Mesenchymal stem cell (in vitro differentiated cells and primary cell): ENCODE measurements around the gene COX10.

Source experiments
- DNase-seq: peaks from one replicate; pipeline ENCODE4 v3.0.0-alpha.2; 2013
- H2AFZ ChIP-seq: one replicate; pipeline ENCODE4 v1.6.1; 2013; ENCODE audit warnings: low read depth, mild to moderate bottlenecking, control low read depth, inconsistent platforms, low read length, moderate library complexity
- H2AK5ac ChIP-seq: 2 replicates; pipeline ENCODE4 v1.6.1; 2013; ENCODE audit warnings: low read length, moderate library complexity, mild to moderate bottlenecking, inconsistent platforms; ENCODE audit not compliant: severe bottlenecking
- H2BK120ac ChIP-seq: one replicate; pipeline ENCODE4 v1.6.1; 2013; ENCODE audit warnings: low read depth, mild to moderate bottlenecking, inconsistent platforms, low read length, moderate library complexity
- H2BK12ac ChIP-seq, 2 experiments: one replicate each; pipeline ENCODE4 v1.6.1; 2013; ENCODE audit warnings: inconsistent platforms in 2 of 2, low read length in 2 of 2, mild to moderate bottlenecking in 2 of 2, moderate library complexity in 2 of 2, control low read depth in 1 of 2
- H2BK15ac ChIP-seq: one replicate; pipeline ENCODE4 v1.6.1; 2013; ENCODE audit warnings: mild to moderate bottlenecking, low read depth, inconsistent platforms; ENCODE audit not compliant: poor library complexity, severe bottlenecking
- H2BK5ac ChIP-seq: 2 replicates; pipeline ENCODE4 v1.6.1; 2013; ENCODE audit warnings: low read depth, mild to moderate bottlenecking, low read length, control low read depth, inconsistent platforms; ENCODE audit not compliant: poor library complexity, severe bottlenecking
- H3K14ac ChIP-seq, 2 experiments: one replicate each; pipeline ENCODE4 v1.6.1; 2013; ENCODE audit warnings: inconsistent platforms in 2 of 2, low read length in 2 of 2, control low read depth in 1 of 2, mild to moderate bottlenecking in 1 of 2, moderate library complexity in 1 of 2
- H3K18ac ChIP-seq, 2 experiments: one replicate each; pipeline ENCODE4 v1.6.1; 2013; ENCODE audit warnings: inconsistent platforms in 2 of 2, low read length in 2 of 2, control low read depth in 1 of 2, low read depth in 1 of 2, mild to moderate bottlenecking in 1 of 2
- H3K23ac ChIP-seq, 2 experiments: one replicate each; pipeline ENCODE4 v1.6.1; 2013; ENCODE audit warnings: inconsistent platforms in 2 of 2, low read length in 2 of 2, mild to moderate bottlenecking in 2 of 2, moderate library complexity in 2 of 2, control low read depth in 1 of 2
- H3K27ac ChIP-seq: 2 replicates; pipeline ENCODE4 v1.5.1; 2013; ENCODE audit warnings: mild to moderate bottlenecking, moderate library complexity, low read length, control low read depth, inconsistent platforms; ENCODE audit not compliant: poor library complexity, severe bottlenecking
- H3K27me3 ChIP-seq, 2 experiments: 2 replicates each; pipeline versions ENCODE4 v1.6.1 to v1.7.0; 2013; ENCODE audit warnings: low read length in 2 of 2, mild to moderate bottlenecking in 2 of 2, moderate library complexity in 2 of 2, control low read depth in 1 of 2, inconsistent platforms in 1 of 2; ENCODE audit not compliant: control insufficient read depth in 1 of 2, insufficient read depth in 1 of 2
- H3K36me3 ChIP-seq, 2 experiments: 2 replicates each; pipeline versions ENCODE4 v1.6.1 to v1.7.0; 2013; ENCODE audit warnings: low read length in 2 of 2, control low read depth in 1 of 2, inconsistent platforms in 1 of 2, low read depth in 1 of 2, mild to moderate bottlenecking in 1 of 2; ENCODE audit not compliant: insufficient read depth in 2 of 2, control insufficient read depth in 1 of 2
- H3K4ac ChIP-seq, 2 experiments: one replicate each; pipeline ENCODE4 v1.6.1; 2013; ENCODE audit warnings: inconsistent platforms in 2 of 2, low read length in 2 of 2, mild to moderate bottlenecking in 2 of 2, moderate library complexity in 2 of 2, control low read depth in 1 of 2, low read depth in 1 of 2
- H3K4me1 ChIP-seq: 2 replicates; pipeline ENCODE4 v1.6.1; 2013; ENCODE audit warnings: low read depth, low read length, control low read depth; ENCODE audit not compliant: control insufficient read depth, insufficient read depth
- H3K4me2 ChIP-seq: 2 replicates; pipeline ENCODE4 v1.6.1; 2013; ENCODE audit warnings: low read length, mild to moderate bottlenecking, inconsistent platforms; ENCODE audit not compliant: poor library complexity, severe bottlenecking
- H3K4me3 ChIP-seq, 2 experiments: 2 replicates each; pipeline versions ENCODE4 v1.5.1 to v1.7.0; 2013; ENCODE audit warnings: low read length in 2 of 2, mild to moderate bottlenecking in 2 of 2, control low read depth in 1 of 2, low read depth in 1 of 2; ENCODE audit not compliant: insufficient read depth in 1 of 2
- H3K79me1 ChIP-seq: replicated peaks from 2 replicates; pipeline ENCODE4 v1.6.1; 2013; ENCODE audit warnings: mild to moderate bottlenecking, control low read depth, low read length, inconsistent platforms; ENCODE audit not compliant: poor library complexity, severe bottlenecking
- H3K9ac ChIP-seq: 2 replicates; pipeline ENCODE4 v1.7.0; 2013; ENCODE audit warnings: mild to moderate bottlenecking, low read length, moderate library complexity
- H3K9me3 ChIP-seq: 2 replicates; pipeline ENCODE4 v1.7.0; 2013; ENCODE audit warnings: mild to moderate bottlenecking, low read length; ENCODE audit not compliant: control insufficient read depth
- H4K8ac ChIP-seq: one replicate; pipeline ENCODE4 v1.6.1; 2013; ENCODE audit warnings: inconsistent platforms, mild to moderate bottlenecking, low read length, moderate library complexity
- H4K91ac ChIP-seq: one replicate; pipeline ENCODE4 v1.6.1; 2013; ENCODE audit warnings: mild to moderate bottlenecking, low read length, inconsistent platforms
- WGBS: methylation state at CpG from one replicate; pipeline ENCODE4 v1.1.7; 2013; ENCODE audit warnings: mixed read lengths; 5-methylcytosine and 5-hydroxymethylcytosine counted together

The COX10 gene

GRCh38 chr17:14196377-14196997 is 127.2 kb downstream of the COX10 start:
- DNase-seq = no peak
- H3K18ac ChIP-seq = no peak overlapping the region
- no peaks in the 10 kb centered on the region for H3K27me3 ChIP-seq
- no peaks in the 10 kb centered on the region for H3K9me3 ChIP-seq
- H3K4me1 ChIP-seq = no peaks in the 10 kb centered on the region
- no peak overlapping the region for H2BK15ac ChIP-seq
- H3K4me2 ChIP-seq = no peak overlapping the region
- no peak overlapping the region for H2AK5ac ChIP-seq
- WGBS = 98% methylated on average over 2 of the region's 4 CpGs
- H4K8ac ChIP-seq = no peak overlapping the region
- no peak overlapping the region for H3K14ac ChIP-seq
- peaks cover 5% of the 10 kb centered on the region for H3K79me1 ChIP-seq
- no peak overlapping the region for H3K4ac ChIP-seq
- no peak overlapping the region for H4K91ac ChIP-seq
- no peak overlapping the region for H2BK5ac ChIP-seq
- no peak overlapping the region for H2BK12ac ChIP-seq
- H3K4me3 ChIP-seq = no peak overlapping the region
- no peak overlapping the region for H3K9ac ChIP-seq
- H2BK120ac ChIP-seq = no peak overlapping the region
- H3K23ac ChIP-seq = no peak overlapping the region
- no peak overlapping the region for H2AFZ ChIP-seq
- H3K36me3 ChIP-seq = peaks cover 3 to 8% of the 10 kb centered on the region in 2 experiments
- H3K27ac ChIP-seq = no peak overlapping the region

- Histone ChIP-seq H3K9me3 (no peaks in the 10 kb centered on the region), H2BK12ac (no peak overlapping the region), H2BK120ac (no peak overlapping the region), H2BK15ac (no peak overlapping the region), H3K4me1 (no peaks in the 10 kb centered on the region), H2AFZ (no peak overlapping the region), H3K27me3 (no peaks in the 10 kb centered on the region), H3K79me1 (peaks cover 5% of the 10 kb centered on the region), H3K23ac (no peak overlapping the region), H3K4me3 (no peak overlapping the region), H2BK5ac (no peak overlapping the region), H3K14ac (no peak overlapping the region), H3K27ac (no peak overlapping the region), H2AK5ac (no peak overlapping the region), H3K18ac (no peak overlapping the region), H3K4ac (no peak overlapping the region), H4K8ac (no peak overlapping the region), H4K91ac (no peak overlapping the region), H3K4me2 (no peak overlapping the region), H3K36me3 (peaks cover 3 to 8% of the 10 kb centered on the region in 2 experiments), H3K9ac (no peak overlapping the region)
- no peak for DNase-seq
- 100% methylated on average over 2 of the region's 2 CpGs for WGBS
Measured at GRCh38 chr17:14197057-14197456, 127.8 kb downstream of the COX10 start.

DNA sequence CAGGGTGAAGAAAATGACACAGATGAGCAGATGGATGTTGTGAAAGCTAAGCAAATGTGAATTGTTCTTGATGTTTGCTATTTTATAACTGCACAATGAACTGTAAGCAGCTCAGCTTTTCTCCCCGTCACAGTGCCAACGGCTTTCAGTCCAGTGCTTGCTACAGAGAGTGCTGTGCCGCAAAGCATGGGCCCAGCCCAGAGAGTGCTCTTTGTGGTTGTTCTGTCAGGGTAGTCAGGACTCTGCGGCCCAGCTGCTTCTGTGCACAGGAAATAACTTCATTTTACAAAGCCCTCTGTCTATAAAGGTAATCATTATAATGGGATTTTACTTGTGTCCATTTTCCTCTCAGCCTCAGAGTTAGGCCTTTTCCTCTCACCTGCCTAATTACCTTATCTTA is 128.3 kb downstream of the COX10 start:
- H3K79me1 ChIP-seq = peaks cover 5% of the 10 kb centered on the region

GRCh38 chr17:14198013-14198412 is 128.7 kb downstream of the COX10 start:
- H3K79me1 ChIP-seq = peaks cover 5% of the 10 kb centered on the region
- DNase-seq = peak; percentile 37
- WGBS = 22% methylated on average over 3 of the region's 6 CpGs

More for the DNA sequence above, 128.3 kb downstream of the COX10 start:
- no peak overlapping the region for H3K4me2 ChIP-seq
- H3K23ac ChIP-seq = no peak overlapping the region
- H2BK12ac ChIP-seq = peak overlapping the region in 1 of 2 experiments; percentile 15
- H3K14ac ChIP-seq = no peak overlapping the region
- no peak overlapping the region for H3K4ac ChIP-seq
- no peaks in the 10 kb centered on the region for H3K4me1 ChIP-seq
- H3K18ac ChIP-seq = no peak overlapping the region
- no peak overlapping the region for H2BK15ac ChIP-seq
- no peak overlapping the region for H2AK5ac ChIP-seq
- WGBS = 35% methylated on average over 4 of the region's 4 CpGs
- no peak overlapping the region for H2BK120ac ChIP-seq
- DNase-seq = no peak
- H2AFZ ChIP-seq = no peak overlapping the region
- no peak overlapping the region for H4K8ac ChIP-seq
- no peaks in the 10 kb centered on the region for H3K27me3 ChIP-seq
- H3K9me3 ChIP-seq = no peaks in the 10 kb centered on the region
- no peak overlapping the region for H3K27ac ChIP-seq
- no peak overlapping the region for H3K4me3 ChIP-seq
- H2BK5ac ChIP-seq = no peak overlapping the region
- no peak overlapping the region for H3K9ac ChIP-seq
- H3K36me3 ChIP-seq = peaks cover 3 to 5% of the 10 kb centered on the region in 2 experiments
- no peak overlapping the region for H4K91ac ChIP-seq

More at GRCh38 chr17:14198013-14198412, 128.7 kb downstream of the COX10 start:
- no peak overlapping the region for H3K4ac ChIP-seq
- H3K4me2 ChIP-seq = no peak overlapping the region
- no peak overlapping the region for H2AFZ ChIP-seq
- no peak overlapping the region for H3K23ac ChIP-seq
- no peak overlapping the region for H2BK120ac ChIP-seq
- H3K27me3 ChIP-seq = no peaks in the 10 kb centered on the region
- H2BK15ac ChIP-seq = no peak overlapping the region
- no peak overlapping the region for H3K18ac ChIP-seq
- no peak overlapping the region for H3K27ac ChIP-seq
- no peaks in the 10 kb centered on the region for H3K4me1 ChIP-seq
- no peaks in the 10 kb centered on the region for H3K9me3 ChIP-seq
- H2BK12ac ChIP-seq = no peak overlapping the region
- peaks cover 3 to 5% of the 10 kb centered on the region in 2 experiments for H3K36me3 ChIP-seq
- H2BK5ac ChIP-seq = no peak overlapping the region
- no peak overlapping the region for H2AK5ac ChIP-seq
- H3K4me3 ChIP-seq = no peak overlapping the region
- no peak overlapping the region for H3K14ac ChIP-seq
- H4K8ac ChIP-seq = no peak overlapping the region
- no peak overlapping the region for H4K91ac ChIP-seq
- no peak overlapping the region for H3K9ac ChIP-seq
